T-helper 9 cell (primary cell): Measurements from ENCODE around the gene TPSD1.
A peak's percentile ranks its signal among the peaks of the same experiment; 100 is the strongest.
"Not testable (repeated sequence)": the region's sequence is repeated elsewhere in the genome, so short reads cannot be mapped to it uniquely, and the experiment has no call there.

Experiments
- DNase-seq: peaks from one replicate; pipeline ENCODE4 v3.0.0-alpha.2; 2020

The TPSD1 gene

GRCh38 chr16:1243363-1243762 is 12.5 kb upstream of the TPSD1 start:
- not testable (repeated sequence) for DNase-seq

- not testable (repeated sequence) for DNase-seq
Measured at GRCh38 chr16:1243907-1244850, 11.7 kb upstream of the TPSD1 start.

DNA sequence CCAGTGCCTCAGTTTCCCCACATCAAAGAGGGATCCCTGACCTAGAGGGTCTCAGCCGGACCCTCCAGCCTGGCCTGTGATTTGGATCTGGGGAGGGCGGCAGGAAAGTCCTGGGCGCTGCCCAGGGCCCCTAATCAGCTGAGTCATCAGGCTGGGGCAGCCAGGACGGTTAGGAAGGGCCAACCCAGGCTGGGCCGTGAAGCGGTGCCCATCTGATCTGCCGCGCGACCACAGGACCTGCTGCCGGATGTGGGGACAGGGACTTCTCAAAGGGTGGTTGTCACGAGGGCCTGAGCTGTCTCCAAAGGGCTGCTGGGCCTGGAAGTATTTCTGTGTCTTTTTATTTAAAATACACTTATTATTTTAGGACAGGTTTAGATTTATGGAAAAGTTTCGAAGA is 11.0 kb upstream of the TPSD1 start:
- no peak for DNase-seq

GRCh38 chr16:1245452-1246020 is 10.3 kb upstream of the TPSD1 start:
- DNase-seq, result no peak

- not testable (repeated sequence) for DNase-seq
Measured at GRCh38 chr16:1247903-1248537, 7.8 kb upstream of the TPSD1 start.

DNA sequence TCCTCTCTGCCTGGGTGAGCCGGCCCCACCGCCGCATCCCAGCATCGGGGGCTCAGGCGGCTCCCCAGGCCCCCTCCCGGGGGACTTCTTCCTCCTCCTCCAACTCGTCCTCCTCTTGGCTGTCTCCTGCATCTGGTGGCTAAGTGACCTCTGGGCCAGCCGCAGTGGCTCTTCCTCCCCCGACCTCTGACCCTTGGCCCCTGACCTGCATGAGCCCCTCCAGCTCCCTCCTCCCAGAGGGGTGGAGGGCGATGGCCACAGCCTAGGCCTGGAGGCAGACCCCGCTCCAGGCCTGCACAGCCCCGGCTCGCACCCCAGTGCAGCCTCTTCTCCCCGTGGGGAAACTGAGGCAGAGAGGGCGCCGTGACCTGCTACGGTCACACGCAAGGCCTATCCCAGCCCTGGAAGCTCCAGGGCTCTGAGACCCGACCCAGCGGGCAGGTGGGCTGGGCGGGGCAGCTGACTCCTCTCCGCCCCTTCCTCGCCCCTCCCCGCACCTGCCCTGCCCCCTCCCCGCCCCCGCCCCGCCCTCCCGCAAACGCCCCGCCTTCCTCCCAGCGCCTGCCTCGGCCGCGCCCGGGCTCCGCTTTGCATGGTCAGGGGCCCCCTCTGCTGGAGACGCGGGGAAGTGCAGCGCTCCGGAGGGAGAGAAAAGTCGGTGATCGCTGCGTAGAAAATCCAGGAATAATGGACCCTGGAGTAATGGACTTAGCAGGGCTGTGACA is 6.7 kb upstream of the TPSD1 start:
- not testable (repeated sequence) for DNase-seq

DNA sequence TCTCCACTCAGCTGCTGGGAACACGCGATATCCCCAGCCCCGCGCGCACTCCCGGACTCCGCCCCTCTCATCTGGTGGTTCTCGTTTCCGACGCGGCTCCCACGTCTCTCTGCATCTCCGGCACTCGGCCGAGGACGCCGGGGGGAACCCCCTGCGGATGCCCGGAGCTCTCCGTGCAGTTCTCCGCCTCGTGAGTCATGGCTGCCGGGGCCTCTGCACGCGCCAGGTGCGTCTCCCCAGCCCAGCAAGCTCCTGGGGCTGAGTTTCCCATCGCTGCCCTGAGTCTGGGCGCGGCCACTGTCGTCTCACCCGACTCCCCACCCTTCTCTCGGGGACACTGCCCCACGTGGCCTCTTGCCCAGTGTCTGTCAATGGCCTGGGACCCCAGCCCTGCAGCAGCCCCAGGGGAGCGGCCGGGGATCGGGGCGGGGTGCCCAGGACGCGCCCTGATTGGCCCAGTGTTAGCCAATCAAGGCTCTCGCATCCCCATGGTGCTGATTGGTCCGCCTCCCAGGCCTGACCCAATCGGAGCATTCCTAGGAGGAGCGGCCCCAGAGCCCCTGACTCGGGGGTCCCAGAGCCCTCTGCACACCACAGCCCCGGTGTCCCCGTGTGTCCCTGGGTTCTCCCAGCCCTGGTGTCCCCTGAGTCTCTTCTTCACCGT is 2.0 kb upstream of the TPSD1 start:
- not testable (repeated sequence) for DNase-seq

DNA sequence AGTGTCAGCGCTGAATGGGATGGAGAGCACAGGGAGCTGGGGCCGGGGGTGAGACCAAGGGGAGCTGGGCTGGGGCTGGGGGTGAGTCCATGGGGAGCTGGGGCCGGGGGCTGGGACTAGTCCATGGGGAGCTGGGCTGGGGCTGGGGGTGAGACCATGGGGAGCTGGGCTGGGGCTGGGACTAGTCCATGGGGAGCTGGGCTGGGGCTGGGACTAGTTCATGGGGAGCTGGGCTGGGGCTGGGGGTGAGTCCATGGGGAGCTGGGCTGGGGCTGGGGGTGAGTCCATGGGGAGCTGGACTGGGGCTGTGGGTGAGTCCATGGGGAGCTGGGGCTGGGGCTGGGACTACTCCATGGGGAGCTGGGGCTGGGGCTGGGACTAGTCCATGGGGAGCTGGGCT is 1.0 kb upstream of the TPSD1 start:
- not testable (repeated sequence) for DNase-seq

DNA sequence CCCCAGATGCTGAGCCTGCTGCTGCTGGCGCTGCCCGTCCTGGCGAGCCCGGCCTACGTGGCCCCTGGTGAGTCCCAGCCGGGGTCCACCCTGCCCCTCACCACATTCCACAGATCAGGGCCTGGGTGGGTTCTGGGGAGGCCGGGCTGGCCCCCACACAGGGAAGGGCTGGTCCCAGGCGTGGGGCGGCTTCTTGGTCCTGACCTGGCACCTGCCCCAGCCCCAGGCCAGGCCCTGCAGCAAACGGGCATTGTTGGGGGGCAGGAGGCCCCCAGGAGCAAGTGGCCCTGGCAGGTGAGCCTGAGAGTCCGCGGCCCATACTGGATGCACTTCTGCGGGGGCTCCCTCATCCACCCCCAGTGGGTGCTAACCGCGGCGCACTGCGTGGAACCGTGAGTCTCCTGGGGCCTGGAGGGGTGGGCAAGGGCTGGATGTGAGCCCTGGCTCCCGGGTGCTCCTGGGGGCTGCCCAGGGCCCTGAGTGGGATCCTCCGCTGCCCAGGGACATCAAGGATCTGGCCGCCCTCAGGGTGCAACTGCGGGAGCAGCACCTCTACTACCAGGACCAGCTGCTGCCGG is 516 bp downstream of the TPSD1 start:
- not testable (repeated sequence) for DNase-seq

DNA sequence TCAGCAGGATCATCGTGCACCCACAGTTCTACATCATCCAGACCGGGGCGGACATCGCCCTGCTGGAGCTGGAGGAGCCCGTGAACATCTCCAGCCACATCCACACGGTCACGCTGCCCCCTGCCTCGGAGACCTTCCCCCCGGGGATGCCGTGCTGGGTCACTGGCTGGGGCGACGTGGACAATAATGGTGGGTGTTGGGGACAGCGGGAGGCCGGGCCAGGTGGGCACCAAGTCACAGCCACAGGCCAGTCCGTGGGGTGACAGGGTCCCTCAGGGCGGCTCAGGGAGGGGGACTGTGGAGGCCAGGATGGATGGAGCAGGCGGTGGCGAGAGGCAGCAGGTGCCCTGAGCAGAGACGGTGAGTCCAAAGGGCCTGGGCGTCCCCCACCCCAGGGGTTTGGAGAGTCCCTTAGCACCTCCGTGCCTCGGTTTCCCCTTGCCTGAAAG is 1.0 kb downstream of the TPSD1 start:
- no peak for DNase-seq

DNA sequence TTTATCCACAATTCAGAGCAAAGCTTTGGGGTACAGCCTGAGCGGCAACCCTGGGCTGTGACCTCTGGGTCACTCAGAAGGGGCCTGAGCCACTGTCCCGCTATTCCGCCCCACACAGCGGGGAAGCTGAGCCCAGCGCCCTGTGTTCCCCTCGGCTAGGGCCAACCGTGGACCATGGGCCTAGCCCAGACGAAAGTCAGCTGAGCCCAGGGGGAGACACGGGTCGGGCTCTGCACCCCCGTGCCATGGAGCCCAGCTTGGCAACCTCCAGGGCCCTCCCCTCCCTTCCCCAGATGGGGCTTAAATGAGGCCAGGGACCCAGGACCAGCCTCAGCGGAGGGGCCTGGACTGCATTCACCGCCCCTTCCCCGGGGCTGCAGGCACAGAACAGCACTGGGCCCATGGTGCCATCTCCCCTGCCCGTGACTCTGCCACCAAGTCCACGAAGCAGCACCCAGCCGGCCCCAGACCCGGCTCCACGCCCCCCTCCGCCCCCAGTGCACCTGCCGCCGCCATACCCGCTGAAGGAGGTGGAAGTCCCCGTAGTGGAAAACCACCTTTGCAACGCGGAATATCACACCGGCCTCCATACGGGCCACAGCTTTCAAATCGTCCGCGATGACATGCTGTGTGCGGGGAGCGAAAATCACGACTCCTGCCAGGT is 1.8 kb downstream of the TPSD1 start:
- no peak for DNase-seq

DNA sequence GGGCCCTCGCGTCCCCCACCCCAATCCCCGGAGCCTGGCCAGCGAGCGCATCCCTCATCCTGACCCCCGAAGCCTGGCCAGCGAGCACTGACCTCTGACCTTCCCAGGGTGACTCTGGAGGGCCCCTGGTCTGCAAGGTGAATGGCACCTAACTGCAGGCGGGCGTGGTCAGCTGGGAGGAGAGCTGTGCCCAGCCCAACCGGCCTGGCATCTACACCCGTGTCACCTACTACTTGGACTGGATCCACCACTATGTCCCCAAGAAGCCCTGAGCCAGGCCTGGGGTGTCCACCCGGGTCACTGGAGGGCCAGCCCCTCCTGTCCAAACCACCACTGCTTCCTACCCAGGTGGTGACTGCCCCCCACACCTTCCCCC is 2.3 kb downstream of the TPSD1 start:
- no peak for DNase-seq

GRCh38 chr16:1258906-1259759 is 3.3 kb downstream of the TPSD1 start:
- DNase-seq, result peak; percentile 14

DNA sequence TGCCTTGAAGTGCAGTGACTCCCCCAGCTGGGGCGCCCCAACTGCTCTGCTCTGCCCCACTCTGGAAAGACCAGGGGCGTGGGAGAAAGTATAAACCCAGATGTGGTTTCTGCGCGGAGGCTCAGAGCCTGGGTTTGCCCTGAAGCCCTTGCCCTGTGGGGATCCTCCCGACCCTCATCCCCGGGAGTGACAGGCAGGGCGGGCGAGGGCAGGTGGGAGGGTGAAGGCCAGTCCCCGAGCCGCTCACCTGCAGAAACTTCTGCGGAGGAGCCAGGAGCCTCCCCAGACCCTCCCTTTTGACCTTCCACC is 3.8 kb downstream of the TPSD1 start:
- DNase-seq, result no peak

DNA sequence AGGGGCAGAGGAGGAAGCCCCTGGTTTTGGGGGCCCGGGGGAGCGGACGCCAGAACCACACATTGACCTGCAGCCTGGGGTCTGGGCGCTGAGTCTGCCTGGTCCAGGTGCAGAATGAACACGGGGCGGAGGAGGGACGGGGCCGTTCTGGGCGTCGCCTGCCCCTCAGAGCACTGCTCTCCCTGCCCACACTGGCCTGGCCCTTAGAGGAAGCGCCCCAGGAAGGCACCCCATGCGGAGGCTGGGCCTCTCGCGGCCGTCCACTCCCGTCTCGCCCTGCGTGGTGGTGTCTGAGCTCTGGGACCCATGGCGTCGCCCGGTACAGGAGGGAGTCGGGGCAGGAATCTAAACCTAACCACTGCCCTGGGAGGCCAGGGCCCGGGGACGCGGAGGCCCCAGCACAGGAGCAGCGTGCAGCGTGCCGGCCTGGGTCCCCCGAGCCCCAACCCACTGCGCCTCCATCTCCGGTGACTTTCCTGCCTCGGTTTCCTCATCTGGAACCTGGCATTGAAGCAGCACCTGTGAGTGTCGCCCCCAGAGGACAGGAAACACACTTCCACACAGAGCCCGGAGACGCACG is 4.3 kb downstream of the TPSD1 start:
- DNase-seq, result no peak

- DNase-seq, result no peak
Measured at GRCh38 chr16:1261131-1261892, 5.4 kb downstream of the TPSD1 start.

GRCh38 chr16:1262210-1262845 is 6.5 kb downstream of the TPSD1 start:
- DNase-seq, result no peak

- no peak for DNase-seq
Measured at GRCh38 chr16:1262846-1263221, 7.0 kb downstream of the TPSD1 start.
